ENCODE measurements around the gene CHRNB4.

Gene CHRNB4

DNA sequence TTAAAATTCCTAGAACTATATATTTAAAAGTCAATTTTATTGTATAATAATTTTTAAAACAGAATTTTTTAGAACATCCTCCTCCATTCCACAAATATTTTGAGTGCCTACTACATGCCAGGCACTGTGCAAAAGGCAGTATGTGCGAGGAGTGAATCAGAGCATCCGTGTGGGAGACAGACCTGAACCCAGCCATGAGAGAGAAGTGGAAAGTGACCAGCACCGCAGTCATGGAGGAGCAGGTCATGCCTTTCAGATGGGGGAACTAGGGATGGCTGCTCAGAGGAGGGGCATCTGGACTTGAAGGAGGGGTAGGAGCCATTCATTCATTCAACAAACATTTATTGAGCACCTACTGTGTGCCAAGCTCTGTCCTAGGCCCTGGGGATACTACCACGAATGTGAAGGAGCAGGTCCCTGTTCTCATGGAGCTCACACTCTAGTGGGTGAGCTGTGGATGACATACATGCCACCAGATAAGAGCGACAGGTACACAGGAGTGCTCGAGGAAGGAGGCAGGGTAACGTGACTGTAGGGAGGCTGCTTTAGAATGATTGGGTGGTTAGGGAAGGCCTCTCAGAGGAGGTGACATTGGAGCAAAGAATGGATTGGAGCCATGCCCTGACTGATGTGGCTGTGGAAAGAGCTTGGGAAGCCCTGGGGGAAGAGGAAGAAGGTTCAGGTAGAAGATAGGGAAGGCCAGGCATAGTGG, 17.1 kb downstream of the CHRNB4 start:
- Histone ChIP-seq H3K9ac (no peak overlapping the region), H3K27ac (no peak overlapping the region), H3K36me3 (ENCODE audit: control insufficient read depth, insufficient read depth, low read length) (no peaks in the 10 kb centered on the region), H3K9me3 (ENCODE audit: control insufficient read depth, low read length) (no peaks in the 10 kb centered on the region), H3K79me2 (no peaks in the 10 kb centered on the region), H3K4me1 (no peaks in the 10 kb centered on the region), H3K4me3 (ENCODE audit: low read depth, low read length) (no peak overlapping the region), H2AFZ (no peak overlapping the region), H3K4me2 (ENCODE audit: low read length) (no peak overlapping the region), H3K27me3 (ENCODE audit: control insufficient read depth, insufficient read depth, low read length) (peaks cover 4% of the 10 kb centered on the region)
- TF ChIP-seq, protein P1, sequence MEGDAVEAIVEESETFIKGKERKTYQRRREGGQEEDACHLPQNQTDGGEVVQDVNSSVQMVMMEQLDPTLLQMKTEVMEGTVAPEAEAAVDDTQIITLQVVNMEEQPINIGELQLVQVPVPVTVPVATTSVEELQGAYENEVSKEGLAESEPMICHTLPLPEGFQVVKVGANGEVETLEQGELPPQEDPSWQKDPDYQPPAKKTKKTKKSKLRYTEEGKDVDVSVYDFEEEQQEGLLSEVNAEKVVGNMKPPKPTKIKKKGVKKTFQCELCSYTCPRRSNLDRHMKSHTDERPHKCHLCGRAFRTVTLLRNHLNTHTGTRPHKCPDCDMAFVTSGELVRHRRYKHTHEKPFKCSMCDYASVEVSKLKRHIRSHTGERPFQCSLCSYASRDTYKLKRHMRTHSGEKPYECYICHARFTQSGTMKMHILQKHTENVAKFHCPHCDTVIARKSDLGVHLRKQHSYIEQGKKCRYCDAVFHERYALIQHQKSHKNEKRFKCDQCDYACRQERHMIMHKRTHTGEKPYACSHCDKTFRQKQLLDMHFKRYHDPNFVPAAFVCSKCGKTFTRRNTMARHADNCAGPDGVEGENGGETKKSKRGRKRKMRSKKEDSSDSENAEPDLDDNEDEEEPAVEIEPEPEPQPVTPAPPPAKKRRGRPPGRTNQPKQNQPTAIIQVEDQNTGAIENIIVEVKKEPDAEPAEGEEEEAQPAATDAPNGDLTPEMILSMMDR (IDR thresholded peaks at IDR 0.05): no peak

DNA sequence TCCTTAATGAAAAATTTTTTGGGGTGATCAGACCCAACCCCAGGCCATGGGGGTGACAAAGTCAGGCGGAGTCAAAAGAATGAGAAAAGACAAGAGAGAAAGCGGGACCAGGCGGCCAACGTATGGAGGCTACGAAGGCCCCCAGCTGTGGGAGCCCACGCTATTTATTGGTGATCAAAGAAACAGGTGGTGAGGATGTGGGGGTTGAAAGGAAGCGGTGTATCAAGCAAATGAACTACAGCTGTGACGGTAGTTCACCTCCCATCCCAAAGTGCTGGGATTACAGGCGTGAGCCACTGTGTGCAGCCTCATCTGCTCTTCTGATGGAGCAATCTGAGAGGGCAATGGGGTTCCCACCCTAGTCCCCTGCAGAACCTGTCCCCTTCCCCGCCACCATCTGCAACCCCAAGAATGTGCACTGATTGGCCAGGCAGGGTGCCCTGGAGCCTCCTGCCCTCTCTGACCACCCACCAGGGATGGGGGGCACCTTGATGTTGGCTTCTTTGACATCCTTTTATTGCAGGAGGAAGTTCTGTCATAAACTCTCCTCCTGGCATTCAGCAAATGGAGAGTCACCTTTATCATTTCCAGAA, 19.1 kb downstream of the CHRNB4 start:
- no peaks in the 10 kb centered on the region for H3K9me3 ChIP-seq (ENCODE audit: control insufficient read depth, low read length)
- H2AFZ ChIP-seq: no peak overlapping the region
- no peak overlapping the region for H3K4me2 ChIP-seq (ENCODE audit: low read length)
- TF ChIP-seq, protein P1 (IDR thresholded peaks at IDR 0.05): no peak
- peaks cover 6% of the 10 kb centered on the region for H3K27me3 ChIP-seq (ENCODE audit: control insufficient read depth, insufficient read depth, low read length)
- no peak overlapping the region for H3K27ac ChIP-seq
- H3K9ac ChIP-seq: no peak overlapping the region
- H3K36me3 ChIP-seq (ENCODE audit: control insufficient read depth, insufficient read depth, low read length): no peaks in the 10 kb centered on the region
- no peaks in the 10 kb centered on the region for H3K79me2 ChIP-seq
- H3K4me3 ChIP-seq (ENCODE audit: low read depth, low read length): no peak overlapping the region
- no peaks in the 10 kb centered on the region for H3K4me1 ChIP-seq

DNA sequence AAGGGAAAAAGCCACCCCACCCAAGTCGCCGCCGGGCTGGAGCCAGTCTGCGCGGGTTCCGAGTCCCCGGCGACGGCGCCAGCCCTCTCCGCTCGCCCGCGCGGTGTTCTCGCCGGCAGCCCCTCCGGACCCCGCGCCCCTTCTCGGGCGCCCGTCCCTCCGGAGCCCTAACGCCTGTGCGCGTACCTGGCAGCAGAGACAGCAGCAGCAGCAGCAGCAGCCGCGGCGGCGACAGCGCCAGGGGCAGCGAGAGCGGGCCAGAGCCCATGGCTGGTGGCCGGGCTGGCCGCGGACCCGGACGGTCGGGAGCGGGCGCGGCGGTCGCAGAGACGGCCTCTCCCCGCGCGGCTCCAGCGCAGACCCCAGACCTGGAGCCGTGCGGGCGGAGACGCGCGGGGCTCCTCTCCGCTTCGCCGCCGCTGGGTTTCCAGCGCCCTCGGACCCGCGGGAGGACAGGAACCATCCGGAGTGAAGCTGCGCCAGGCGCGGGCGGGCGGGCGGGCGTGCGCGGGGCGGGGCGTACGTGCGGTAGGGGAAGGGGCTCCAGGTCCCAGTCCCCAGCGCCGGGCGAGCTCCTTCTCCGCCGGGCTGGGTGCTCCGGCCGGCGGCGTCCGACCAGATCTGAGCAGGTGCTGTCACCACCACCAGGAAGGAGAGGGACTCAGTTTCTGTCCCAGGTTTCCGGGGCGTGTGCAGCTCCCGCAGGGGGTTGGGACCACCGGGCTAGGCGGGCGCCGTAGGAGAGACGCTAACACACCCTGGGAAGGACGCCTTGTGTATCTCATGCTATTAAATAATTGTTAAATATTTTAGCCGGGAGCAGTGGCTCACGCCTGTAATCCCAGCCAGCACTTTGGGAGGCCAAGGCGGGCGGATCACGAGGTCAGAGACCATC, 20.2 kb downstream of the CHRNB4 start, which contains the start of gene CHRNA3:
Gene CHRNA3 (minus strand): TSS at position 470 of the 895 bp plus-strand sequence. CDS start 202 bp downstream, at position 268.
- no peaks in the 10 kb centered on the region for H3K36me3 ChIP-seq (ENCODE audit: control insufficient read depth, insufficient read depth, low read length)
- no peaks in the 10 kb centered on the region for H3K9me3 ChIP-seq (ENCODE audit: control insufficient read depth, low read length)
- no peak within 1 kb of the TSS for H3K27ac ChIP-seq
- no peaks in the 10 kb centered on the region for H3K4me1 ChIP-seq
- no peak within 1 kb of the TSS for H3K4me3 ChIP-seq (ENCODE audit: low read depth, low read length)
- H3K79me2 ChIP-seq: no peaks in the 10 kb centered on the region
- H3K9ac ChIP-seq: no peak within 1 kb of the TSS
- H2AFZ ChIP-seq: no peak within 1 kb of the TSS
- TF ChIP-seq, protein P1 (IDR thresholded peaks at IDR 0.05): no peak
- H3K4me2 ChIP-seq (ENCODE audit: low read length): peak within 1 kb of the TSS; percentile 47
- peaks cover 6% of the 10 kb centered on the region for H3K27me3 ChIP-seq (ENCODE audit: control insufficient read depth, insufficient read depth, low read length)

DNA sequence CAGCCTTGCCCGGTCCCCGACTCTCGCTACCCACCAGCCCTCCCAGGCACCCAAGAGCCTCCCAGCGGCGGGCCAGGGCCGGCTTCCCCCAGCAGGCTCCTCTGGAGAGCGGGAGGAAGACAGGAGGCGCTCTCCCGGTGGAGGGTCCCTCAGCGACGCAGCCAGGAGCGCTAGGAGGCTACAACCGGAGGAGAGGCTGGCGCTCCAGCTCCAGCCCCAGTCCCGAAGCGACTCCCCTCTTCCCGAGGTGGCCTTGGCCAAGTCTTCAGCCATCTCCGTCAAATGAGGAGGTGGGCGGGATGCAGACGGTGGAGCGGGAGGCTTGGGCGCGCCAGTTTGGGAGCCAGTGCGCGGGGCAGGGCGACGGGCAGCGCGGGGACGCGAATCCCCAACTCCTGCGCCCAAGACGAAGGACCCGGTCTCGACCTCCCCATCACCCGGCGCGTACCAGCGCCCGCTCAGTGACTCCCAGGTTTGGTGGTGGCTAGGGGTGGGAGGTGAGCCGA, 20.9 kb downstream of the CHRNB4 start:
- peaks cover 6% of the 10 kb centered on the region for H3K27me3 ChIP-seq (ENCODE audit: control insufficient read depth, insufficient read depth, low read length)

More for the DNA sequence above, 20.9 kb downstream of the CHRNB4 start:
- Histone ChIP-seq H3K4me2 (ENCODE audit: low read length) (peak overlapping the region; percentile 47), H3K4me3 (ENCODE audit: low read depth, low read length) (no peak overlapping the region), H3K4me1 (no peaks in the 10 kb centered on the region), H3K9me3 (ENCODE audit: control insufficient read depth, low read length) (no peaks in the 10 kb centered on the region), H3K9ac (no peak overlapping the region), H2AFZ (no peak overlapping the region), H3K79me2 (no peaks in the 10 kb centered on the region), H3K27ac (no peak overlapping the region), H3K36me3 (ENCODE audit: control insufficient read depth, insufficient read depth, low read length) (no peaks in the 10 kb centered on the region)
- TF ChIP-seq, protein P1 (IDR thresholded peaks at IDR 0.05): no peak

Measured in parathyroid adenoma (tissue), 2 donors.